Karpas-422 (cell line): Measurements from ENCODE around the gene TLE5. TPM values are rescaled to one million over a fixed set of nuclear protein-coding genes. Genes with fewer than 3 reads are reported as not detected.

Experiments used
- DNase-seq: peaks from one replicate; pipeline ENCODE4 v3.0.0-alpha.2; 2015
- H2AFZ ChIP-seq: fragments of 200-600 bp; sonication (generic); 2 replicates; pipeline ENCODE4 v1.6.1; 2014; ENCODE audit warnings: antibody characterized with exemption, low read length, mixed read lengths
- H3K27ac ChIP-seq: fragments of 200-600 bp; sonication (generic); 2 replicates; pipeline ENCODE4 v1.5.1; 2014; ENCODE audit warnings: mild to moderate bottlenecking, low read length, moderate library complexity
- H3K27me3 ChIP-seq: fragments of 200-600 bp; sonication (generic); 2 replicates; pipeline ENCODE4 v1.6.1; 2014; ENCODE audit warnings: low read length, mixed read lengths
- H3K36me3 ChIP-seq: fragments of 200-600 bp; sonication (generic); 2 replicates; pipeline ENCODE4 v1.6.1; 2014; ENCODE audit warnings: low read length, mixed read lengths; ENCODE audit not compliant: insufficient read depth
- H3K4me1 ChIP-seq: fragments of 200-600 bp; sonication (generic); 2 replicates; pipeline ENCODE4 v1.6.1; 2014; ENCODE audit warnings: mild to moderate bottlenecking, low read length, mixed read lengths
- H3K4me2 ChIP-seq: fragments of 200-600 bp; sonication (generic); 2 replicates; pipeline ENCODE4 v1.6.1; 2014; ENCODE audit warnings: low read length, low read depth, mild to moderate bottlenecking; ENCODE audit not compliant: poor library complexity, severe bottlenecking
- H3K4me3 ChIP-seq: fragments of 200-600 bp; sonication (generic); 2 replicates; pipeline ENCODE4 v1.5.1; 2014; ENCODE audit warnings: mild to moderate bottlenecking, antibody characterized with exemption, low read length, mixed read lengths
- H3K79me2 ChIP-seq: fragments of 200-600 bp; sonication (generic); 2 replicates; pipeline ENCODE4 v1.6.1; 2014; ENCODE audit warnings: mild to moderate bottlenecking, low read length, mixed read lengths
- H3K9ac ChIP-seq: fragments of 200-600 bp; sonication (generic); 2 replicates; pipeline ENCODE4 v1.6.0; 2014; ENCODE audit warnings: low read length
- H3K9me2 ChIP-seq: fragments of 200-600 bp; sonication (generic), shearing (Covaris generic); replicated peaks from 2 replicates; pipeline ENCODE4 v1.6.0; 2014; ENCODE audit warnings: mild to moderate bottlenecking, low read length, moderate library complexity; ENCODE audit not compliant: insufficient read depth
- H3K9me3 ChIP-seq: fragments of 300-700, 200-600 bp; sonication (generic); 2 replicates; pipeline ENCODE4 v1.6.1; 2014; ENCODE audit warnings: low read length, mixed read lengths
- H4K20me1 ChIP-seq: fragments of 200-600 bp; sonication (generic); 2 replicates; pipeline ENCODE4 v1.6.1; 2014; ENCODE audit warnings: mild to moderate bottlenecking, antibody characterized with exemption, low read length, low read depth; ENCODE audit not compliant: insufficient read depth
- total RNA-seq: library from RNA; depleted of rRNA; stranded (reverse); fragments of >200 nt; shearing (Covaris generic); gene quantifications from 2 replicates; pipeline ENCODE4 v1.2.3, GENCODE V29; 2014; ENCODE audit warnings: low replicate concordance

The TLE5 gene
- total RNA-seq, 1 experiment from 2014 or later, result 146 TPM

DNA sequence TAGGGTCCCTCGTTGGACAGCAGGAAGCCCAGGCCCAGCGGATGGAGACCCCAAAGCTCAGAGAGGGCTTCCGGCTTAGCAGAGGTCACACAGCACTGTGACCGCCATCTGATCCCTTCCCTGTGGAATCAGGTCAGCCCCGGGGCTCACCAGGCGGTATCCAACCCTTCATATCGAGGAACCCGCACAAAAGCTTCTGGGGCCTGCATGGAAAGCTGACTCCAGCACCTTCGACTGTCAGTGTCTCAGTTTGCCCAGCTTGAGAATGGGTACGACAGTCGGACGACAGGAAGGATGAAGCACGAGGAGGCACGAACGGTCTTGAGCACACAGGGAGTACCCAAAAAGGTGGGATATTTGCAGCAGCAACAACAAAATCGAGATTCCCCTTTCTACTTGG is 2.6 kb downstream of the TLE5 start:
- Histone ChIP-seq H3K27me3 (no peaks in the 10 kb centered on the region), H3K27ac (no peak overlapping the region), H2AFZ (no peak overlapping the region), H3K9ac (no peak overlapping the region), H3K4me2 (no peak overlapping the region), H3K4me1 (peaks cover 11% of the 10 kb centered on the region), H3K4me3 (no peak overlapping the region), H3K9me2 (no peaks in the 10 kb centered on the region), H3K79me2 (no peaks in the 10 kb centered on the region; the same call in 1 of the 2 replicates), H3K9me3 (no peaks in the 10 kb centered on the region), H4K20me1 (0 out of 2 replicates have a peak, but pooled peaks cover 7% of the 10 kb centered on the region), H3K36me3 (peaks cover 6% of the 10 kb centered on the region; the same call in 1 of the 2 replicates)
- DNase-seq, result no peak

DNA sequence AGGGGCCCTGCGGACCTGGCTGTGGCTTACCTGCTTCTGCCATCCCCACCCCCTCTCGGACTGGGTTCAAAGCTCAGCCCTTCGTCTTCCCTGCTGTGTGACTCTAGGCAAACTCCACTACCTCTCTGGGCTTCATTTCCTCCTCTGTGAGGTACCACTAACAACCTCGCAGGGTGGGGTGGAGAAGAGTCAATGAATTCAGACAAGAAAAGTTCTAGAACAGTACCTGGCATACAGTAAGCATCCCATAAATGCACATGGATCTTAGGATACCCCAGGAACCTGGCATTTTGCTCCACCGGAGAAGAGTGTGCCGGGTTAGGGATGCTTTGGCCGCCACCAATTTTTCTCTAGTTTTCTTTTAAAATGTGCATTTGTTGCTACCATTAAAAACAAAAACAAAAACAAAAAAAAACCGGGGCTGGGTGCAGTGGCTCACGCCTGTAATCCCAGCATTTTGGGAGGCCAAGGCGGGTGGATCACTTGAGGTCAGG is 3.4 kb downstream of the TLE5 start:
- H3K9me3 ChIP-seq, result no peaks in the 10 kb centered on the region
- H2AFZ ChIP-seq, result no peak overlapping the region
- DNase-seq, result no peak
- H3K4me2 ChIP-seq, result no peak overlapping the region
- 0 out of 2 replicates have a peak, but pooled peaks cover 12% of the 10 kb centered on the region for H4K20me1 ChIP-seq
- no peak overlapping the region for H3K4me3 ChIP-seq
- H3K4me1 ChIP-seq, result peaks cover 11% of the 10 kb centered on the region
- no peaks in the 10 kb centered on the region for H3K9me2 ChIP-seq
- H3K79me2 ChIP-seq, result no peaks in the 10 kb centered on the region; the same call in 1 of the 2 replicates
- H3K9ac ChIP-seq, result no peak overlapping the region
- H3K27me3 ChIP-seq, result no peaks in the 10 kb centered on the region
- H3K36me3 ChIP-seq, result peaks cover 6% of the 10 kb centered on the region; the same call in 1 of the 2 replicates
- H3K27ac ChIP-seq, result no peak overlapping the region

DNA sequence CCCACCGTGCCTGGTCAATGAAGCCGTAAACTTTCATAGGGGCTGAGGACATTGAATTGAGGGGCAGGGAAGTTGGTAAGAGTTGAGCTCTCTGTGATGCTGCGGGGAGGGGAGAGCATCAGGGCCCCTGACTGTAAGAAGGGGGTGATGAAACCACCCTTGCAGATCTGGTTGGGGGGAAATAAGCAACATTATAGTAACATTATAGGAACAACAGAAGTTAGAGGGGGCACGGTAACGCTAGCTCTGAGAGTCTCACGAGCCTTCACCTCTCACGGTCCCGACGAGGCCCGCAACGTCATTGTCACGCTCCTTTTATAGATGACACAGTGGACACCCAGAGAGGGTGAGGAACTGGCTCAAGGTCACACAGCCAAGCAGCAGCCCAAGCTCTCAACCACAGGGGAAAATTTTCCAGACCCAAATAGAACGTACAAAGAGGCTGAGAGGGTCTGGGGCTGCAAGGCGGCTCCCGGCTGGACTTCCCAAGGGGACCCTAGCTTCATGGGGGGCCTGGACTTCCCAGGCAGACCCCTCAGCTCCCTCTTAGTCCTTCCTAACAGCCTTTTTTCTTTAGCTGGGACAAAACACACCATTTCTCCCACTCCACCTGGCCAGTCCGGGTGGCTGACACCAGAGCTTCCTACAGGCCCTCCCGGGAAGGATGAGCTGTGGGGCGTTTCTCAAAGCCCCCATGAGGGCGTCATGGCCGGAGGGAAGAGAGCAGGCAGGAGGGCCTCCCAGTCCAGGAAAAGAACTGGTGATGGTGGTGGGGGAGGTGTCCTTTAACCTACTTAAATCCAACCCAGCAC is 4.1 kb downstream of the TLE5 start:
- no peak overlapping the region for H3K27ac ChIP-seq
- no peak overlapping the region for H3K4me3 ChIP-seq

DNA sequence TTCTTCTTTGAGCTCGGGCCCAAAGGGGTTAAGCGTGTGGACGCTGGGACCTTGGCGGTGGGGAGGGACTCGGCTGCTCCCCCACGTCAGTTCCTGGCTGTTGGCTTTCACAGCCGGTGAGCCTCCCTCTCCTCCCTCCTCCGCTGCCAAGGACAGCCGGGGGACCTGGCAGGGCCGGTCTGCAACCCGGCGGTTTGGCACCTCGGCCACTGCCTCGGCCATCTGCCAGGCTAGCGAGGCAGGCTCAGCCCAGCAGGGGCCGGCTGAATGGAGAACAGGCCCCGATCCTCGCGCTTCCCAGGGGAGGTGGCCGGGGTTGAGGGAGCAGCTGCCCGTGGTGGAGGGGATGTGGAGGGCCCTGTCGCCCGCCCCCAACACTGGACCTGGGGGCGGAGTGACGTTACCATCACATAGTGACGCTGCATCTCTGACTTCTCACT is 5.0 kb downstream of the TLE5 start:
- H3K4me1 ChIP-seq, result peaks cover 6% of the 10 kb centered on the region
- no peaks in the 10 kb centered on the region; the same call in 1 of the 2 replicates for H3K79me2 ChIP-seq
- H3K27ac ChIP-seq, result no peak overlapping the region
- H3K9me3 ChIP-seq, result no peaks in the 10 kb centered on the region
- no peak overlapping the region for H3K9ac ChIP-seq
- 0 out of 2 replicates have a peak, but pooled peaks cover 12% of the 10 kb centered on the region for H4K20me1 ChIP-seq
- H3K36me3 ChIP-seq, result peaks cover 6% of the 10 kb centered on the region; the same call in 1 of the 2 replicates
- no peak overlapping the region for H2AFZ ChIP-seq
- no peak overlapping the region for H3K4me2 ChIP-seq
- no peak overlapping the region for H3K4me3 ChIP-seq
- H3K9me2 ChIP-seq, result no peaks in the 10 kb centered on the region
- H3K27me3 ChIP-seq, result no peaks in the 10 kb centered on the region
- no peak for DNase-seq

More for the DNA sequence above, 4.1 kb downstream of the TLE5 start:
- Histone ChIP-seq H3K27me3 (no peaks in the 10 kb centered on the region), H3K9me3 (no peaks in the 10 kb centered on the region), H3K36me3 (peaks cover 6% of the 10 kb centered on the region; the same call in 1 of the 2 replicates), H3K9ac (no peak overlapping the region), H2AFZ (no peak overlapping the region), H3K79me2 (no peaks in the 10 kb centered on the region; the same call in 1 of the 2 replicates), H3K9me2 (no peaks in the 10 kb centered on the region), H3K4me2 (no peak overlapping the region), H3K4me1 (peaks cover 11% of the 10 kb centered on the region), H4K20me1 (0 out of 2 replicates have a peak, but pooled peaks cover 12% of the 10 kb centered on the region)
- no peak for DNase-seq

DNA sequence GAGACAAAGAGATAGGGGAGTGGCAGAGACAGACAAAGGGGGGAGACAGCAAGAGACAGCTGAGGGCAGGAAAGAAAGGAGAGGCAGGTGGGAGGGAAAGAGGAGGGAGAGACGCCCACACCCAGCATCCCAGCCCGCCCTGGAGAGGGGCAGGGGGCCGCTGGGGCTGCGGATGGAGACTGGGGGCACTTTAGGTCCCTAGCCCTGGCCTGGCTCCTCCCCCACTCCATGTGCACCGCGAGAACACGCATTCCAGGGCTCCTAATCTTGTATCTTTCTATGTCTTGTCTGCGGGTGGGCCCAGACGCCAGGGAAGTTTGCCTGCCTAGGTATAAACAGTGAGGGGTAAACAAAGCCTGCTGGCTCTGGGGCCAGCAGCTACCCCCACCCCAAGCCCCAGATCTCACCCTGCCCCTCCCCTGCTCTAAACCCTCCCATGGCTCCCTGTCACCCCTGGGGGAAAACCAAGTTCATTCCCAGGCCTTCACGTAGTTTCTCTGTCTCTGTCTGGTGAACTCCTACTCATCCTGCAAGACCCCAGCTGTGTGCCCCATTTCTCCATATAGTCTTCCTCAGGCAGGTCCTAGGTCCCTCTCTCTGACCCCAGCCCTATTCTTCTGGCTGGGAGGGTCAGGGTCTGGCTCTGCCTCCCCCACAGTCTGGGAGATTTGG is 5.7 kb downstream of the TLE5 start:
- Histone ChIP-seq H3K4me1 (peaks cover 6% of the 10 kb centered on the region), H3K9me2 (no peaks in the 10 kb centered on the region)

DNA sequence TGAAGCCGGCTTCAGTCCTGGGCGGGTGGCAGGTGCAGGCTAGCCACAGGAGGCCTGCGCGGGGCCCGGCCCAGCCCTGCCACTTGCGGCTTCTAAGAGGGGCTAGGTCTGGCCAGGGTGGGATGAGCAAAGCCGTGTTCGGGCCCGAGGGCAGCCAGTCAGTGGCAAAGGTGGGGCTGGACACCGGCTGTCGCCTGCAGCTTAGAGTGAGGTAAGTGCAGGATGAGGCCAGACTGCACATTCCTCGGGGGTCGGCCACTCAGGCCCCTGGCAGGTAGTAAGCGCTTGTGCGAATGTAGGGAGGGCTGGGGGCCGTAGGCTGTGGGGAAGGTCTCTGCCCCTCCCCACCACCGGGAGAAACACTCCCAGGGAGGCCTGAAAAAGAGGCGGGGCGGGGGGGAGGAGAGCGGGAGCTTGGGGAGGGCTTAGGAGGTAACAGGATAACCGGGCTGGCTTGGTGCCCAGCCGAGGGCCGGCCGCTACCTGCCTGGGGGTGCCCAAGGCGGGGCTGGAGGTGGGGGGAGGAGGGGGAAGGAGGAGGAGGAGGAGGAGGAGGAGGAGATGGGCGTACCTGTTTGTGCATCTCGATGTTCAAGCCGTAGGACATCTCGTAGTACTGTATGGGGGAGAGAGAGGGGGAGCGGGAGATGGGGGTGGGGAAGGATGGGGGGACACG is 6.4 kb downstream of the TLE5 start:
- no peaks in the 10 kb centered on the region for H3K9me2 ChIP-seq
- H3K9ac ChIP-seq, result no peak overlapping the region
- no peak overlapping the region for H2AFZ ChIP-seq
- H3K4me3 ChIP-seq, result no peak overlapping the region
- no peaks in the 10 kb centered on the region for H3K9me3 ChIP-seq
- H3K4me1 ChIP-seq, result peaks cover under 1% of the 10 kb centered on the region
- no peaks in the 10 kb centered on the region; the same call in 1 of the 2 replicates for H3K79me2 ChIP-seq
- no peak overlapping the region for H3K27ac ChIP-seq
- H4K20me1 ChIP-seq, result peaks cover 12% of the 10 kb centered on the region; the same call in 1 of the 2 replicates
- DNase-seq, result no peak
- peaks cover 6% of the 10 kb centered on the region; the same call in 1 of the 2 replicates for H3K36me3 ChIP-seq
- no peaks in the 10 kb centered on the region for H3K27me3 ChIP-seq
- no peak overlapping the region for H3K4me2 ChIP-seq

More for the DNA sequence above, 5.7 kb downstream of the TLE5 start:
- Histone ChIP-seq H3K9me3 (no peaks in the 10 kb centered on the region), H4K20me1 (0 out of 2 replicates have a peak, but pooled peaks cover 12% of the 10 kb centered on the region), H3K27ac (no peak overlapping the region), H3K36me3 (peaks cover 6% of the 10 kb centered on the region; the same call in 1 of the 2 replicates), H2AFZ (no peak overlapping the region), H3K4me3 (no peak overlapping the region), H3K27me3 (no peaks in the 10 kb centered on the region), H3K9ac (no peak overlapping the region), H3K79me2 (no peaks in the 10 kb centered on the region; the same call in 1 of the 2 replicates), H3K4me2 (no peak overlapping the region)
- no peak for DNase-seq

DNA sequence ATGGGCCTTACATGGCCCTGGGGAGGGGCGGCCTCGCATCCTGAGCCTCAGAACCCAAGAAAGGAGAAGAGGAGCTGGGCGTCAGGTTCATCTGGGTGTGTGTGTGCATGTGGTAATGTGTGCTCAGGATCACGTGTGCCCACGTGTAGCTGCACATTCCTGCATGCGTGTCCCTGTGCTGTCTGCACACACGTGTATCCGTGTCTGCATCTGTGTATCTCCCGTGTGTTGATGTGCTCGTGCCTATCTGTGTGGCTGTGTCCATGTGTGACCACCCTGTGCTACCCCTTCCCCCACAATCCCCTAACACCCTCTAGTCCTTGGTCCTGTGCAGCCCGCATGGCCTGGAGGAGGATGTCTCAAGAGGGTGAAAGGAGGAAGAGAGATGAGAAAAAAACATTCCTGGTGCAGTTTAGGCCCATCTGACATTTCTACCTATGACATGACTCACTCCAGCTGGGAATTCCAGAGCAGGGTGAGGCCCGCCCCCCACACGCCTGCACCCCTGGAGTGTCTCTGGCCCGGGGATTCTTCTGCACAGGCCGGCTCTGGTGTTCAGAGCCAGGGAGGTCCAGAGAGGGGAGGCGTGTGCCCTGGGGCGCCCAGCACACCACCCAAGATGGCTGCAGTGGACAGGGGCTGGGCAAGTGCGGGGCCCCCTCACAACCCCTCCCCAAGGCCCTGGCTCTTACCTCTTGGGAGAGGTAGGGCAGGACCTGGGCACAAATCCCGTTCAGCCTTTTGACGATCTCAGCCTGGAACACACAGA is 7.1 kb downstream of the TLE5 start:
- Histone ChIP-seq H3K9me3 (no peaks in the 10 kb centered on the region), H3K4me1 (no peaks in the 10 kb centered on the region), H3K4me3 (no peak overlapping the region), H3K4me2 (no peak overlapping the region), H2AFZ (no peak overlapping the region), H3K79me2 (no peaks in the 10 kb centered on the region; the same call in 1 of the 2 replicates), H3K27ac (no peak overlapping the region), H3K27me3 (no peaks in the 10 kb centered on the region), H3K36me3 (peaks cover 6% of the 10 kb centered on the region; the same call in 1 of the 2 replicates), H4K20me1 (peaks cover 12% of the 10 kb centered on the region; the same call in 1 of the 2 replicates), H3K9me2 (no peaks in the 10 kb centered on the region), H3K9ac (no peak overlapping the region)
- peak; percentile 35 for DNase-seq
